ENCODE data around the gene OGFOD2.
A peak's percentile ranks its signal among the peaks of the same experiment; 100 is the strongest.

The OGFOD2 gene

GRCh38 chr12:122977655-122978392 lies 2.8 kb downstream of the OGFOD2 start:
- no peak for DNase-seq

DNA sequence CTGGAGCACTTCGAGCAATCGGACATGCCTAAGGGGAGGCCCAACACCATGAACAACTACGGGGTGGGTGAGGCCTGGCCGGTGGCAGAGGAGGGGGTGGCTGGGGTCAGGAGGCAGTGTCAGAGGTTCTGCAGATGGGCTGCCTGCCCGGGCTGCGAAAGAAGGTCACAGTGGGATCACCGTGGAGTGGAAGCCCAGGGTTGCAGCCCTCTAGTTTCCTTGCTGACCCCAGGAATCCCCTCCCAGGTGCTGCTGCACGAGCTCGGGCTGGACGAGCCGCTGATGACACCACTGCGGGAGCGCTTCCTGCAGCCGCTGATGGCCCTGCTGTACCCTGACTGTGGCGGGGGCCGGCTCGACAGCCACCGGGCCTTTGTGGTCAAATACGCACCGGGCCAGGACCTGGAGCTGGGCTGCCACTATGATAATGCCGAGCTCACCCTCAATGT lies 3.5 kb downstream of the OGFOD2 start:
- DNase-seq: no peak

DNA sequence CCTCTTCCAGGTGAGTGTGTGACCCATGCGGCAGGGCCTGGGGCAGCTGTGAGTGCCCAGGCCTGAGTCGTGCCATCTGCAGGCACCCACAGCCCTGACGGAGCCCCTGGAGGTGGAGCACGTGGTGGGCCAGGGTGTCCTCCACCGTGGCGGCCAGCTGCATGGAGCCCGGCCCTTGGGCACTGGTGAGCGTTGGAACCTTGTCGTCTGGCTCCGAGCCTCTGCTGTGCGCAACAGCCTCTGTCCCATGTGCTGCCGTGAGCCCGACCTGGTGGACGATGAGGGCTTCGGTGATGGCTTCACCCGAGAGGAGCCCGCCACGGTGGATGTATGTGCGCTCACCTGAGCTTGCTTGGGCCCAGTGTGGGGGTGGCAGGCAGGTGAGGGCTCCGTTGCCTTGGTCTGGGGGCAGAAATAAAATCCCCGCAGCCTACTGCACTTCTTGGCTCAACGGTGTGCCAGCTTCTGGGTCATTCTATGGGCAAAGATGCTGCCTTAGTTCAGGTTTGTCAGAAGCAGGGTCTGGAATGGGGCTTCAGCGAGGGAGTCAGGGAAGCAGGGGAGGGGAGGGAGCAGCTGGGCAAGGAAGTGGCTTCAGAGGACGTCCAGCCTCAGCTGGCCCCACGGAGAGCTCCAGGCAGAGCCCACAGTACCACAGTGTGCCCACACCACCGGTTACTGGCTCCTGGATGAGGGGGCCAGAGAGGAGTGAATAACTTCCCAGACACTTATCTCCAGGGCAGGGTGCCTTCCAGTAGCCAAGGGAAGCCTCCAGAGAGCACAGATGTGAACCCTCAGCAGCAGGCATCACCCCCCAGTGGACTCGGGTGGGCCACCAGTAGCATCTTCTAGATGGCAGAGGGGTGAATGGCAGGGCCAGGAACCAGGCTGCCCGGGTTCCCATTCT lies 4.2 kb downstream of the OGFOD2 start:
- no peak for DNase-seq

- DNase-seq: no peak
Measured at GRCh38 chr12:122979908-122980182, 4.8 kb downstream of the OGFOD2 start.

DNA sequence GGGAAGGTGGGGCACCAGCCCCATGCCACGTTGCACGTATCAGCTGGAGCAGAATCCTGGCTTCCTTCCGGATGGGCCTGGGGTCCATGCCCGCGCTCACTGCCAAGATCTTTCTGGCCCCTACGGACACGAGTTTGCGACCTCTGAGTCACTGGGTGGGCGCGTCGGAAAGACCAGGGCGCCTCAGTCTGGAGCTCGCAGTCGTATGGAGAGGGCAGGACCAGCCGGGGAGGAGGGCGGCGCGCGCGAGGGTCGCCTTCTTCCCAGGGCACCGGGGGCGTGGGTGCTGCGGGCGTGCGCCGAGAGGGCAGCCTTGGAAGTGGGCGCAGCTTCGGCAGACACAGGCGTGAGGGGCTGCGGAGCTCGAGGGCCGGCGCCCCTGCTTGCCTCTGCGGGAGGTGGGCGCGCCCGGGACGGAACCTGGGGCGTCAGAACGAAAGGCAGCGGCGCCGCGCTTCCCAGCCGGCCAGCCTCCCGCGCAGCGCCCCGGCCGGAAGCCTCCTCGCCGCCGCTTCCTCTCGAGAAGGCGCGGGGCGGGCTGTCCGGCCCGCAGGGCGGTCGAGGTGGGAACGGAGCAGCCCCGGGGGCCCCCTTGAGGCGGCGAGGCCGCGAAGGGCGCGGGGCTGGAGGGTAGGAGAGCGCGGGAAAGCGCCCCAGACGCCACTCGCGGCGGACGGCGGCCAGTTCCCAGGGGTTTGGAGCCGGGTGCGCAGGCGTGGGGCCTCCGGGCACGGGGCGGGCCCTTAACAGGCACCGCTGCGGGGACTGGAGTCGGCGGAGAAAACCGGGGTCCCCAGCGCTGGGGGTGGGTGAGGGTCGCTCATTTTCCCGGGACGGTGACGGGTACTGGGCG lies 5.4 kb downstream of the OGFOD2 start, which contains the start of gene ARL6IP4:
ARL6IP4 (plus strand) TSS at position 499 of the 853 bp plus-strand sequence. CDS start 459 bp downstream, outside the sequence.
- peak; percentile 58 for DNase-seq

DNA sequence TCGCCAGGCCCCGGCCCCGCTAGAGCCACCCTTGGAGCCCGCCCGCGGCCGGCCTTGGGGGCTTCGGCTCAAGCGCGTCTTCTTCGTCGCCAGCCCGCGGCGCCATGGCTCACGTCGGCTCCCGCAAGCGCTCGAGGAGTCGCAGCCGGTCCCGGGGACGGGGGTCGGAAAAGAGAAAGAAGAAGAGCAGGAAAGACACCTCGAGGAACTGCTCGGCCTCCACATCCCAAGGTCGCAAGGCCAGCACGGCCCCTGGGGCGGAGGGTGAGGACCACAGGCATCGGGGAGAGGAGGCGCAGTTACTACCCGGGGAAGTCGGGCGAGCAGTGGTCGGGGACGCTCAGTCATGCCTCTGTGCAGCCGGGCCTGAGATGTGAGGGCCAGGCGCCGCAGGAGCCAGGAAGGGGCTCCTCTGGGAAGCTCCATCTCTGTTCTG lies 6.0 kb downstream of the OGFOD2 start:
- no peak for DNase-seq

- DNase-seq: no peak
Measured at GRCh38 chr12:122981587-122982476, 6.8 kb downstream of the OGFOD2 start.

DNA sequence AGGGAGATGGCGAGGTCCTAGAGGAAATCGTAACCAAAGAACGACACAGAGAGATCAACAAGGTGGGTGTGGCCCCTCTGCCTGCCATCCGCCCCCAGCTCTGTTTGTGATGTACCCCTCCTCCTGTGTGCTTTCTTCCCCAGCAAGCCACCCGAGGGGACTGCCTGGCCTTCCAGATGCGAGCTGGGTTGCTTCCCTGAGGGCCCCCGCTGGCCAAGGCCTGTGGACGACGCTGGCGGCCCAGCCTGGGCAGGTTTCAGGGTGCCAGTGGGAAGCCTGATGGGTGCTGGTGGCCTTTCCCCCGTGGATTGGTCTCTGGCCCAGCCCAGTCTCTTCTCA lies 7.4 kb downstream of the OGFOD2 start:
- no peak for DNase-seq

DNA sequence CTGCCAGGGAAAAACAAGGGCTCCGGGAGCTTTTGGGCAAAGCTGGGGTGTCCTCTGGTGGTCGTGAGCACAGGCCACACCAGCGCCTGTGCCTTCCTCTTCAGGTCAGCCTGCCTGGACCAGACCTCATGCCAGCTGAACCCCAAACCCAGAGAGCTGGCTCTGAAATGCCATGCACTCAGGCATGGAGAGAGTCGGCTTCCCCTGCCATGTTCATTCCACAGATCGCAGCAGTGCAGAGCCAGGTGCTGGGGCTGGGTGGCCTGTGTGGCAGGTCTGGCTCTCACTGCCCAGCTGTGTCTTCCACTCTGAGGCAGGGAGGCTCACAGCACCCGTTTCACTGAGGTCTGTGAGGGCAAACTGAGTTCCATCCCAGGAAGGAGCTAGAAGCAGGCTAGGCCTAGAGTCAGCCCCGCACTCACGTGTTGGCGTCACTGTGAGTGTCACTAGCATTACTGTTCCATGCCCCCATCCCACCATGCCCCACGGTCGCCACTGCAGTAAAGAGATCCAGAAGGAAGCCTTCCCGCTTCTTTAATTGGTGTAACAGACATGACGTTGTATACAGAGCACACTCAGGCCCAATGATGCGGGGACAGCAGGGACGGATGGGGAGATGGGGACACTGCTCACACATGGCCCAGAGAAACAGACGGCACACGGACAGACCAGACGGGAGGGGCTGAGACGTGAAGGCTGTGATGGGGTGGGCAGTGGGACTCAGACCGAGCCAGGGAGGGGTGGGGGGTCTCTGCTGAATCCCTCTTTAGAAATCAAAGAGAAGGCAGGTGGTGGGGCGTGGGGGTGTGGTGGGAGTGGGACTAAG lies 8.1 kb downstream of the OGFOD2 start:
- DNase-seq: no peak

GRCh38 chr12:122983789-122984515 lies 8.9 kb downstream of the OGFOD2 start:
- DNase-seq: no peak

DNA sequence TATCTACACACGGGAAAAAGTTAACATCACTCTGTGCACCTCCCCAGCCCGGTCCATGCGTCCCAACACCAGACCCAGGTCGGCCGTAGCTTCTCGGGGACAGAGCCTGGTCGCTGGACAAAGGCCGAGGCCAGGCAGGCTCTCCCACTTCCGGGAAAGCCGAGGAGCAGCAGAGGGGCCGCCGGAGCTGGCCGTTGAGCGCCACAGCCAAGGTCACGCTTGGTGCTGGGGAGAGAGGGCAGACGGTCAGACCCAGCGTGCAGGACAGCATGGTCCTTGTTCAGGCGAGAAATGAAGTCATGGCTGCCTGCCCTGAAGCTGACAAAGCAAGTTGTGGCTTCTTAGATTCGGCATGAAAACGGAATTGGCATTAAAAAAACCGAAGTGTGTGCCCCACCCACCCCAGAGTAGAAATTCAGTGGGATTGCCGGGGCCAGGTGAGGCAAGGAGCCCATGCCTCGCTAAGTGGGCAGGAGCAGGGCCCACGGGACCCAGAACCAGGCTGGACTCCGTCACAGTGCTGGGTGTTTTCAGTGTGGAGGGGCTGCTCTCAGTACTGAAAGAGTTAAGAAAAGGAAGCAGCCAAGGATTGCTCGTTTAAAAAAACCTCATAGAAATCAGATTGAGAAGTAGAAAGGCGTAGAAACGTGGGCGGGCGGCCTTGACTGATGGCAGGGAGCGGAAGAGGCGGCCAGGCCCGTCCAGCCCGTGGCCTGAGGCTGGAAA lies 9.7 kb downstream of the OGFOD2 start:
- DNase-seq: no peak

GRCh38 chr12:122985338-122986257 lies 10.6 kb downstream of the OGFOD2 start:
- no peak for DNase-seq

DNA sequence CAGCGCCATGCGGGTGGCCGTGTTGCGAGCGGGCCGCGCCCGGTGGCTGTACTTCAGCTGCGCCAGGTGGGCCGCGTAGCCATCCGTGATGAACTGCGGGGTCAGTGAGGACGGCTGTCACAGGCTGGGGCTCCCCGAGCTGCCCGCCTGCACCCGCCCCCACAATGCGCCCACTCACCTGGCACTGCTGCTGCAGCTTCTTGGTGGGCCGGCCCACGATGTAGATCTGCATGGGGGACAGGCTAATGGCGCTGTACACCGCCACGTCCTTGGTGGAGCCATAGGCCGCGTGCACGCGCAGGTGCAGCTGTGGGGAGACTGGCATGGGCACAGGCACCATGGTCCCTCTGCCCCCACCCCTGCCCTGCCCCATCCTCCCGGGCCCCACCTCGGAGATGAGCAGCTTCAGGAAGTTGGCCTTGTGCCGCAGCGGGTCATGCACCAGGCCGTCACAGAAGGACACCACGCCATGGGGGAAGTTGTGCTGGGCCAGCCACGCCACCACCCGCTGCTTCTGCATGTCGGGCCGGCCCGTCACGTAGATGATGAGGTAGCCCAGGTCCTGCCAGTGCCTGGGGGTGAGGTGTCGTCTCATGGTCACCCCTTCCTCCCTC lies 11.3 kb downstream of the OGFOD2 start:
- no peak for DNase-seq

GRCh38 chr12:122987086-122987951 lies 12.3 kb downstream of the OGFOD2 start:
- DNase-seq: no peak

DNA sequence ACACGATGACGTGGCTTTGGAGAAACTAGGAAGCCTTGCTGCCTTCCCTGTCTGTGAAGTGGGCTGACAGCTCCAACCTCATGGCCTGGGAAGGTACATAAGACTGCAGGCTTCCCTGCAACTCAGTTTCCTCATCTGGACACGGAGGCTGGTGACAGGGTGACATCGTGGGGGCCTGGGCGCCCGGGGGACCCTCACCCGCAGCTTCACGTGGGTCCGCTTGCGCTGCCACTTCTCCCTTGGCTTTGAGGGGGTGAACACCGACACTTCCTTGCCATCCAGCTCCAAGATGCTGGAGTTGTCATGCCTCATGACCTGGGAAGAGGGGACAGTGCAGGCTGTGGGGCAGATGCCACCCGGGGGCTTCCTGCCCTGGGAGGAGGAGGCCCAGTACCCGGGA lies 13.0 kb downstream of the OGFOD2 start:
- no peak for DNase-seq

- DNase-seq: no peak
Measured at GRCh38 chr12:122988612-122989212, 13.7 kb downstream of the OGFOD2 start.

Data from stimulated activated naive CD4-positive, alpha-beta T cell treated with Interleukin-2 at 50 U/mL for 16 hours (primary cell).